Measurements from ENCODE around the gene GEMIN7.

Gene GEMIN7

DNA sequence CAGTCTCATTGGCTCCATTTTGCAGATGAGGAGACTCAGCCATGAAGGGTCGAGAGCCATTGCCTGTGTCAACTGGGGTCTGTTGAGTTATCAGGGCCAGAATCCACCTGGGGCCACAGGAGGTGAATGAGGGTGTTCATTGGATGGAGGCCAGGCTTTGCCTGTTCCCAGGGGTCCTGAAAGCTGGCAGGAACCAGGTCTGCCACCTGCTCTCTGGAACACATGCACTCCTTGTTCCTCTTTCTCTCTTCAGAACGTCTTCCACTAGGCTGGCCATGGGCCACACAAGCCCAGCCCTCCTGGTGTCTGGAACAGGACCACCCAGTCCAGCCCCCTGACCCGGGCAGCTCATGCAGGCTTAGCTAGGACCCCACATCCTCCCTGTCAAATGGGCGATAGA is 35.1 kb downstream of the GEMIN7 start:
- Histone ChIP-seq H3K27ac (replicated peaks; ENCODE audit: low read length) (no peak overlapping the region), H4K8ac (ENCODE audit: low read depth, low read length) (no peak overlapping the region)
- no peak for DNase-seq (ENCODE audit: low spot score)

DNA sequence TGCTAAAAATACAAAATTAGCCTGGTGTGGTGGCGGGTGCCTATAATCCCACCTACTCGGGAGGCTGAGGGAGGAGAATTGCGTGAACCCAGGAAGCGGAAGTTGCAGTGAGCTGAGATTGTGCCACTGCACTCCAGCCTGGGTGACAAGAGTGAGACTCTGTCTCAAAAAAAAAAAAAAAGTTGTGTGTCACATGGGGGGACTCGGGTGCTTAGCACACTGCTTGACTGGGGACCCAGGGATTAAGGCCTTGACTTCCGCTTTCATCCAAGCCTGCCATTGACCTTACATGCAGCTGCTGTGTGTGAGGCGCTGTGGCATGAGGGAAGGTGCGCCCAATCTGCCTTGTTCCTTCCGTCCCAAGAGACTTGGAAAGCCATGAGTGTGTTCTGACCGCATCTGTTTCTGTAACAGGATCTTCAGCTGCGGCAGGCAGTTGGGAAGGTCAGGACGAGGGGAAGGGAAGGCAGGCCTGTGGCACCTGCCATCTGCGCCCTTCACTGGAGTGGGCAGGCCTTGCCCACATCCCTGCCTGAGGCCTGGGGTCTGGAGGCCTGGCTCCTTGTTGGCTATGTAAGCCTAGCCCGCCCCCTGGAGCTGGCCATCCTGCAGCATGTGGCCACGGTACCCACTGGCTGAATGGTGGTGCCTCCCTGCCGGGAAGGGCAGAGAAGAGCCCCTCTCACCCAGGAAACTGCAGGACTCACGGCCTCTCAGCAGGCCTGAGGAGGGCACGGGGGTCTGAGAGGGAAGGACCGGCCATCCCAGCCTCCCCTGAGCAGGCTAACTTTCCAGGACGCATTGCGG is 37.0 kb downstream of the GEMIN7 start:
- H3K79me1 ChIP-seq (ENCODE audit: low read depth, low read length) = peaks cover 37% of the 10 kb centered on the region
- no peak overlapping the region for H2BK12ac ChIP-seq (ENCODE audit: low read length)
- H3K36me3 ChIP-seq (replicated peaks in 1 of 2; ENCODE audit: control insufficient read depth in 2 of 2, insufficient read depth in 2 of 2, low read length in 2 of 2) = no peaks in the 10 kb centered on the region
- no peak overlapping the region for H3K4me3 ChIP-seq (ENCODE audit: low read length in 2 of 2)
- H2BK120ac ChIP-seq (ENCODE audit: low read depth, low read length) = no peak overlapping the region
- no peak overlapping the region for H4K8ac ChIP-seq (ENCODE audit: low read depth, low read length)
- H3K4ac ChIP-seq (ENCODE audit: low read length) = no peak overlapping the region
- peak overlapping the region; percentile 52 for H3K23ac ChIP-seq (ENCODE audit: low read depth, low read length, poor library complexity)
- H3K4me1 ChIP-seq (ENCODE audit: control insufficient read depth in 2 of 2, insufficient read depth in 1 of 2, low read depth in 1 of 2, low read length in 2 of 2) = peaks cover 16 to 21% of the 10 kb centered on the region in 2 donors
- H2AFZ ChIP-seq (ENCODE audit: low read length) = no peak overlapping the region
- H4K91ac ChIP-seq (ENCODE audit: low read depth, low read length, poor library complexity) = no peak overlapping the region
- peak overlapping the region; percentile 33 for H2BK5ac ChIP-seq (ENCODE audit: low read length)
- WGBS, 2 donors (ENCODE audit: extremely low coverage in 2 of 2, insufficient read length in 2 of 2, insufficient replicate concordance in 1 of 2) = no CpG with 5 or more reads among the region's 21 CpGs
- H2BK15ac ChIP-seq (ENCODE audit: low read length) = no peak overlapping the region
- H3K4me2 ChIP-seq (ENCODE audit: insufficient read depth, low read length, poor library complexity, severe bottlenecking) = no peak overlapping the region
- no peak overlapping the region for H3K27ac ChIP-seq (replicated peaks; ENCODE audit: low read length)
- H3K14ac ChIP-seq (ENCODE audit: low read length) = peak overlapping the region; percentile 95
- H3K27me3 ChIP-seq (ENCODE audit: control insufficient read depth in 3 of 3, insufficient read depth in 3 of 3, low read depth in 1 of 3, low read length in 3 of 3) = no peaks in the 10 kb centered on the region
- H3K18ac ChIP-seq (ENCODE audit: low read length) = peak overlapping the region; percentile 8
- H3K9ac ChIP-seq (ENCODE audit: low read depth, low read length, poor library complexity) = peak overlapping the region; percentile 64
- no peak for DNase-seq (ENCODE audit: low spot score)
- no peak overlapping the region for H2AK5ac ChIP-seq (ENCODE audit: low read depth, low read length)
- H3K9me3 ChIP-seq (replicated peaks in 1 of 2; ENCODE audit: control insufficient read depth in 2 of 2, insufficient read depth in 1 of 2, low read depth in 1 of 2, low read length in 2 of 2) = peaks cover 0 to 2% of the 10 kb centered on the region in 2 donors

More for the DNA sequence above, 35.1 kb downstream of the GEMIN7 start:
- Histone ChIP-seq H3K79me1 (ENCODE audit: low read depth, low read length) (peaks cover 33% of the 10 kb centered on the region), H3K18ac (ENCODE audit: low read length) (no peak overlapping the region), H2BK120ac (ENCODE audit: low read depth, low read length) (no peak overlapping the region), H3K9me3 (replicated peaks in 1 of 2; ENCODE audit: control insufficient read depth in 2 of 2, insufficient read depth in 1 of 2, low read depth in 1 of 2, low read length in 2 of 2) (peaks cover 0 to 2% of the 10 kb centered on the region in 2 donors), H3K4me2 (ENCODE audit: insufficient read depth, low read length, poor library complexity, severe bottlenecking) (no peak overlapping the region), H3K4me1 (ENCODE audit: control insufficient read depth in 2 of 2, insufficient read depth in 1 of 2, low read depth in 1 of 2, low read length in 2 of 2) (peaks cover 16 to 21% of the 10 kb centered on the region in 2 donors), H3K14ac (ENCODE audit: low read length) (no peak overlapping the region), H3K23ac (ENCODE audit: low read depth, low read length, poor library complexity) (no peak overlapping the region), H3K4me3 (ENCODE audit: low read length in 2 of 2) (no peak overlapping the region), H3K27me3 (ENCODE audit: control insufficient read depth in 3 of 3, insufficient read depth in 3 of 3, low read depth in 1 of 3, low read length in 3 of 3) (no peaks in the 10 kb centered on the region), H2BK15ac (ENCODE audit: low read length) (no peak overlapping the region), H2AFZ (ENCODE audit: low read length) (no peak overlapping the region), H3K4ac (ENCODE audit: low read length) (no peak overlapping the region), H2BK12ac (ENCODE audit: low read length) (no peak overlapping the region), H3K9ac (ENCODE audit: low read depth, low read length, poor library complexity) (no peak overlapping the region), H2BK5ac (ENCODE audit: low read length) (peak overlapping the region; percentile 2), H3K36me3 (replicated peaks in 1 of 2; ENCODE audit: control insufficient read depth in 2 of 2, insufficient read depth in 2 of 2, low read length in 2 of 2) (no peaks in the 10 kb centered on the region), H2AK5ac (ENCODE audit: low read depth, low read length) (peak overlapping the region; percentile 46), H4K91ac (ENCODE audit: low read depth, low read length, poor library complexity) (no peak overlapping the region)
- WGBS, 2 donors (ENCODE audit: extremely low coverage in 2 of 2, insufficient read length in 2 of 2, insufficient replicate concordance in 1 of 2) = no CpG with 5 or more reads among the region's 4 CpGs

DNA sequence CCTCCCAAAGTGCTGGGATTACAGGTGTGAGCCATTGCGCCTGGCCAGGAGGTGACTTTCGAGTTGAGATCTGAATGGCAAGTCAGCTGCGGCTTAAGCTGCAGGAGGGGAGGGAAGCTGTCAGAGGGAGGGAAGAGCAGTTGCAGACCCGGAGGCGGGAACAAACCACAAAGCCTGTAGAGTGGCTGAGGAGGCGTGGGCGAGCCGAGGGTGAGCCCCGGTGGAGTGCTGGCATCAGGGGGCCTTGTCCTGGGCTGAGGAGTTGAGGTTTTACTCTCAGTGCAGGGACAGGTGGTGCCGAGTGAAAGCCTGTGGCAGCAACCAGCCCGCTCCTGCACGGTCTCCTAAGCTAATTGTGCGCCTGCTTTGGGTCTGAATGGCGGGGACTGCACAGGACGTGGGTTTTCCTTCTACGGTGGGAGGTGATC is 38.1 kb downstream of the GEMIN7 start:
- H3K9ac ChIP-seq (ENCODE audit: low read depth, low read length, poor library complexity) = peak overlapping the region; percentile 60
- no peak for DNase-seq (ENCODE audit: low spot score)
- H3K23ac ChIP-seq (ENCODE audit: low read depth, low read length, poor library complexity) = peak overlapping the region; percentile 80
- no peak overlapping the region for H2BK15ac ChIP-seq (ENCODE audit: low read length)
- H2AFZ ChIP-seq (ENCODE audit: low read length) = no peak overlapping the region
- H3K4me3 ChIP-seq (ENCODE audit: low read length in 2 of 2) = no peak overlapping the region
- peaks cover 0 to 2% of the 10 kb centered on the region in 2 donors for H3K9me3 ChIP-seq (replicated peaks in 1 of 2; ENCODE audit: control insufficient read depth in 2 of 2, insufficient read depth in 1 of 2, low read depth in 1 of 2, low read length in 2 of 2)
- H4K8ac ChIP-seq (ENCODE audit: low read depth, low read length) = no peak overlapping the region
- H2BK5ac ChIP-seq (ENCODE audit: low read length) = no peak overlapping the region
- WGBS, 2 donors (ENCODE audit: extremely low coverage in 2 of 2, insufficient read length in 2 of 2, insufficient replicate concordance in 1 of 2) = no CpG with 5 or more reads among the region's 16 CpGs
- H3K4me1 ChIP-seq (ENCODE audit: control insufficient read depth in 2 of 2, insufficient read depth in 1 of 2, low read depth in 1 of 2, low read length in 2 of 2) = peaks cover 16 to 21% of the 10 kb centered on the region in 2 donors
- no peak overlapping the region for H3K27ac ChIP-seq (replicated peaks; ENCODE audit: low read length)
- H3K79me1 ChIP-seq (ENCODE audit: low read depth, low read length) = peaks cover 43% of the 10 kb centered on the region
- H4K91ac ChIP-seq (ENCODE audit: low read depth, low read length, poor library complexity) = no peak overlapping the region
- no peak overlapping the region for H3K18ac ChIP-seq (ENCODE audit: low read length)
- no peak overlapping the region for H3K4ac ChIP-seq (ENCODE audit: low read length)
- H3K36me3 ChIP-seq (replicated peaks in 1 of 2; ENCODE audit: control insufficient read depth in 2 of 2, insufficient read depth in 2 of 2, low read length in 2 of 2) = no peaks in the 10 kb centered on the region
- H2BK120ac ChIP-seq (ENCODE audit: low read depth, low read length) = no peak overlapping the region
- H3K14ac ChIP-seq (ENCODE audit: low read length) = peak overlapping the region; percentile 38
- H3K27me3 ChIP-seq (ENCODE audit: control insufficient read depth in 3 of 3, insufficient read depth in 3 of 3, low read depth in 1 of 3, low read length in 3 of 3) = no peaks in the 10 kb centered on the region
- no peak overlapping the region for H2BK12ac ChIP-seq (ENCODE audit: low read length)
- no peak overlapping the region for H2AK5ac ChIP-seq (ENCODE audit: low read depth, low read length)
- no peak overlapping the region for H3K4me2 ChIP-seq (ENCODE audit: insufficient read depth, low read length, poor library complexity, severe bottlenecking)

DNA sequence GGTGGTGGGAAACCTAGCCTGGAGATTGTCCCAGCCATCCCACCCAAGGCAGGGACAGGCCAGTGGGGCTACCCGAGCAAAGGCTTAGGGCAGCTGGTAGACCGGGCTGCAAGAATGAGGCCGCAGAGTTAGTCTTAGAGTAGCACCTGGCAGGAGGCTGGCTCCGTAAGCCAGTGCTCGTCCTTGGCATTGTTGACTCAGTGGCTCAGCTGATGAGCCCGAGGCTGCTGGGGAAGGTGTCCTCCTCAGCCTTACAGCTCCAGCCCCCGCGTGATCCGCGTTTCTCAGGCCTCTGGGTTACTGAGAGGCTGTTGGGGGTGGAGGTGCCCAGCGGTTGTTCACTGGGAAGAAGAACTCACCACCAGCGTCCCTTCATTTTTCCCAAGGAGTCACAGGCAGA is 38.6 kb downstream of the GEMIN7 start:
- Histone ChIP-seq H2AFZ (ENCODE audit: low read length) (no peak overlapping the region), H3K79me1 (ENCODE audit: low read depth, low read length) (peaks cover 39% of the 10 kb centered on the region), H2BK12ac (ENCODE audit: low read length) (no peak overlapping the region), H3K27me3 (ENCODE audit: control insufficient read depth in 3 of 3, insufficient read depth in 3 of 3, low read depth in 1 of 3, low read length in 3 of 3) (no peaks in the 10 kb centered on the region), H2BK5ac (ENCODE audit: low read length) (no peak overlapping the region), H3K9ac (ENCODE audit: low read depth, low read length, poor library complexity) (peak overlapping the region; percentile 44), H2AK5ac (ENCODE audit: low read depth, low read length) (peak overlapping the region; percentile 88), H3K4me2 (ENCODE audit: insufficient read depth, low read length, poor library complexity, severe bottlenecking) (no peak overlapping the region), H3K9me3 (replicated peaks in 1 of 2; ENCODE audit: control insufficient read depth in 2 of 2, insufficient read depth in 1 of 2, low read depth in 1 of 2, low read length in 2 of 2) (peaks cover 0 to 2% of the 10 kb centered on the region in 2 donors), H3K4me1 (ENCODE audit: control insufficient read depth in 2 of 2, insufficient read depth in 1 of 2, low read depth in 1 of 2, low read length in 2 of 2) (peaks cover 16 to 21% of the 10 kb centered on the region in 2 donors), H3K23ac (ENCODE audit: low read depth, low read length, poor library complexity) (peak overlapping the region; percentile 55), H3K18ac (ENCODE audit: low read length) (peak overlapping the region; percentile 38), H4K91ac (ENCODE audit: low read depth, low read length, poor library complexity) (no peak overlapping the region), H3K14ac (ENCODE audit: low read length) (peak overlapping the region; percentile 38), H3K27ac (replicated peaks; ENCODE audit: low read length) (no peak overlapping the region), H3K4ac (ENCODE audit: low read length) (no peak overlapping the region), H3K4me3 (ENCODE audit: low read length in 2 of 2) (no peak overlapping the region), H2BK120ac (ENCODE audit: low read depth, low read length) (no peak overlapping the region), H2BK15ac (ENCODE audit: low read length) (no peak overlapping the region), H3K36me3 (replicated peaks in 1 of 2; ENCODE audit: control insufficient read depth in 2 of 2, insufficient read depth in 2 of 2, low read length in 2 of 2) (no peaks in the 10 kb centered on the region), H4K8ac (ENCODE audit: low read depth, low read length) (no peak overlapping the region)
- no peak for DNase-seq (ENCODE audit: low spot score)
- no CpG with 5 or more reads among the region's 12 CpGs for WGBS, 2 donors (ENCODE audit: extremely low coverage in 2 of 2, insufficient read length in 2 of 2, insufficient replicate concordance in 1 of 2)

Measured in neuronal stem cell (in vitro differentiated cells).